Measurements from ENCODE around the gene SLC12A1. TPM values are rescaled to one million over a fixed set of nuclear protein-coding genes. Genes with fewer than 3 reads are reported as not detected.

The SLC12A1 gene
- total RNA-seq, 1 donor from 2014 or later: not detected

- DNase-seq: no peak
- no peak overlapping the region for H3K4me3 Mint-ChIP-seq
Measured at GRCh38 chr15:48292458-48292857, 86.4 kb downstream of the SLC12A1 start.

DNA sequence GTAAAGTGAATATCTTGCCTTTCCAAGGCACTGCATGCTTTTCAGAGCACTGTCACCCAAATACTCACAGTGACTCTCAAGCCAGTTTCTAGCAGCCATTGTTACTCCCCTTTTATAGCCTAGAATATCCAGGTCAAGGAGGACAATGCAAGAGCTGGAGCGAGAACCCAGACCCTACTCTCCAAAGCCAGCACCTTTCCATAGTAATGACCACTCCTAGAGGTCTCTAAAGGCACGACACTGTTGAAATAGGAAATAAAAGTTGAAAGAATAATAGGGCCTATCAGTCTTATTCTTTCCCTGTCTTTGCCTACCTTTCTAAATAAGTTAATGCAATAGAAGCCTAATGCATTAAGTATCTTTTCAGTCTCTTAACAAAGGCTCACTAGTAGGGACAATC lies 91.6 kb downstream of the SLC12A1 start:
- H3K36me3 Mint-ChIP-seq (ENCODE audit: low read depth): no peaks in the 10 kb centered on the region
- TF ChIP-seq CTCF (IDR thresholded peaks at IDR 0.05): no peak

More at GRCh38 chr15:48292458-48292857, 86.4 kb downstream of the SLC12A1 start:
- ATAC-seq (ENCODE audit: low read depth): no peak
- intact Hi-C loops (cut with micrococcal nuclease): no loop called here
- no peak for TF ChIP-seq CTCF (IDR thresholded peaks at IDR 0.05)
- ChIA-PET POLR2A (no interaction called here), CTCF (no interaction called here)
- Mint-ChIP-seq H3K36me3 (ENCODE audit: low read depth) (no peaks in the 10 kb centered on the region), H3K27ac (no peak overlapping the region), H3K9me3 (no peaks in the 10 kb centered on the region), H3K4me1 (no peaks in the 10 kb centered on the region), H3K27me3 (peaks cover 5% of the 10 kb centered on the region)

DNA sequence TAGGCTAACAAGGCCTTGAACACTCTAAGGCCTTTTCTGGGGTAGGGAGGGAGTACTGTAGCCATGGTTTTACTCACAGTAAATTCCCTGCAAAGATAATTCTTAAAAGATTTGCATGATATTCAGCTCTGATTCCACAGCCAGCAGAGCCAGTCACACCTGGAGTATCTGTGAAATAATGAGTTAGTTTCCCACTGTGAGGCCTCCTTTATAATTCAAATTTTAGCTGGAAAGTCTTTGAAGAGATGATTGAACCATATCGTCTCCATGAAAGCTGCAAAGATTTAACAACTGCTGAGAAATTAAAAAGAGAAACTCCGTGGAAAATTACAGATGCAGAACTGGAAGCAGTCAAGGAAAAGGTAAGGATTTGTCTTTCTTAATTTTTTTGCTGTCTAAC lies 92.8 kb downstream of the SLC12A1 start:
- peaks cover 5% of the 10 kb centered on the region for H3K27me3 Mint-ChIP-seq
- POLR2A ChIA-PET: no interaction called here
- no peak overlapping the region for H3K4me3 Mint-ChIP-seq
- H3K27ac Mint-ChIP-seq: no peak overlapping the region
- ATAC-seq (ENCODE audit: low read depth): no peak
- intact Hi-C loops (cut with micrococcal nuclease): no loop called here
- TF ChIP-seq CTCF (IDR thresholded peaks at IDR 0.05): no peak
- no peaks in the 10 kb centered on the region for H3K36me3 Mint-ChIP-seq (ENCODE audit: low read depth)
- H3K9me3 Mint-ChIP-seq: no peaks in the 10 kb centered on the region
- no peaks in the 10 kb centered on the region for H3K4me1 Mint-ChIP-seq
- CTCF ChIA-PET: no interaction called here
- no peak for DNase-seq

More for the DNA sequence above, 91.6 kb downstream of the SLC12A1 start:
- POLR2A ChIA-PET: no interaction called here
- Mint-ChIP-seq H3K27me3 (peaks cover 5% of the 10 kb centered on the region), H3K27ac (no peak overlapping the region), H3K4me1 (no peaks in the 10 kb centered on the region), H3K4me3 (no peak overlapping the region), H3K9me3 (no peaks in the 10 kb centered on the region)
- ATAC-seq (ENCODE audit: low read depth) (no peak), DNase-seq (no peak)
- intact Hi-C loops (cut with micrococcal nuclease): no loop called here
- CTCF ChIA-PET: no interaction called here

- H3K9me3 Mint-ChIP-seq: no peaks in the 10 kb centered on the region
- no peaks in the 10 kb centered on the region for H3K36me3 Mint-ChIP-seq (ENCODE audit: low read depth)
- no peak for TF ChIP-seq CTCF (IDR thresholded peaks at IDR 0.05)
- peaks cover 5% of the 10 kb centered on the region for H3K27me3 Mint-ChIP-seq
- H3K27ac Mint-ChIP-seq: no peak overlapping the region
- no peak for DNase-seq
- CTCF ChIA-PET: no interaction called here
- no peak for ATAC-seq (ENCODE audit: low read depth)
- intact Hi-C loops (cut with micrococcal nuclease): no loop called here
- H3K4me3 Mint-ChIP-seq: no peak overlapping the region
- POLR2A ChIA-PET: no interaction called here
- H3K4me1 Mint-ChIP-seq: no peaks in the 10 kb centered on the region
Measured at GRCh38 chr15:48300038-48300437, 93.9 kb downstream of the SLC12A1 start.

GRCh38 chr15:48304398-48304797 lies 98.3 kb downstream of the SLC12A1 start:
- CTCF ChIA-PET: no interaction called here
- no peaks in the 10 kb centered on the region for H3K36me3 Mint-ChIP-seq (ENCODE audit: low read depth)
- H3K27me3 Mint-ChIP-seq: no peaks in the 10 kb centered on the region
- POLR2A ChIA-PET: no interaction called here
- ATAC-seq (ENCODE audit: low read depth) (no peak), DNase-seq (no peak)
- H3K4me1 Mint-ChIP-seq: no peaks in the 10 kb centered on the region
- no peak overlapping the region for H3K27ac Mint-ChIP-seq
- no peak overlapping the region for H3K4me3 Mint-ChIP-seq
- intact Hi-C loops (cut with micrococcal nuclease): no loop called here
- no peak for TF ChIP-seq CTCF (IDR thresholded peaks at IDR 0.05)
- H3K9me3 Mint-ChIP-seq: no peaks in the 10 kb centered on the region
